Panc1 (cell line): ENCODE results near the gene SH2D3C.

Experiments used
- TF ChIP-seq, protein P1 (sequence below), 2 experiments: IDR thresholded peaks; 2 replicates each; pipeline ENCODE4 v1.6.1; 2011 to 2012; ENCODE audit warnings: low read depth in 2 of 2, control low read depth in 1 of 2, low read length in 1 of 2, mild to moderate bottlenecking in 1 of 2, moderate library complexity in 1 of 2; ENCODE audit not compliant: insufficient read depth in 1 of 2
- TF ChIP-seq, protein P2 (sequence below): fragments of 450-650 bp; IDR thresholded peaks from 2 replicates; pipeline ENCODE4 v1.5.1; 2017; ENCODE audit warnings: mild to moderate bottlenecking

DNA sequence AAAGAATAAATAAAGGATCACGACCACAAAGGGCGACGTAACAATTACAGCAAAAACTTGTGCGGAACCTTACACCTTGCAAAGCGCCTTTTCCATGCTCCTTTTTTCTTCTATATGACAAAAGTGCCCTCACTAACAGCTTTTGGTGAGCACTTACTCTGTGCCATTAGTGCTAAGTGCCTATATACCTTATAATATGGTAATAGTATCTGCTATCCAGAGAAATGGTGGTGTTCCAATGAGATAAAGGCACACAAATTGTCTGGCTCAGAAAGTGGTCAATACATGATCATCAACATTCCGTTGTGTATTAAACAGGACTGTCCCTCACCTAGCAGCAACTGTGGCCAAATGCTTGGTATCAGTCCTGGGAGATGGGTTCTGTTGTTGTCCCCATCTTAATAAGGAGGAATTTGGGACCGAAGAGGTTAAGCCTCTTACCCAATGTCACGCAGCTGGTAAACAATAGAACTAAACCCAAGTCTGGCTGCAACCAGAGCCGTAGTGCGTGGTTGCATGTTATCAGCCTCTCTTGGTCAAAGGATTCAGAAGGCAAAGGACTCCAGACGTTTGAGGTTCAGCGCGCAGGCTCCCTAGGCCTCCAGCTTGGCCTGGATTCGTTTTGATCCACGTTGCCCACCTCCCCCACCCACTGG, 42.8 kb downstream of the SH2D3C start:
- TF ChIP-seq, protein P1, sequence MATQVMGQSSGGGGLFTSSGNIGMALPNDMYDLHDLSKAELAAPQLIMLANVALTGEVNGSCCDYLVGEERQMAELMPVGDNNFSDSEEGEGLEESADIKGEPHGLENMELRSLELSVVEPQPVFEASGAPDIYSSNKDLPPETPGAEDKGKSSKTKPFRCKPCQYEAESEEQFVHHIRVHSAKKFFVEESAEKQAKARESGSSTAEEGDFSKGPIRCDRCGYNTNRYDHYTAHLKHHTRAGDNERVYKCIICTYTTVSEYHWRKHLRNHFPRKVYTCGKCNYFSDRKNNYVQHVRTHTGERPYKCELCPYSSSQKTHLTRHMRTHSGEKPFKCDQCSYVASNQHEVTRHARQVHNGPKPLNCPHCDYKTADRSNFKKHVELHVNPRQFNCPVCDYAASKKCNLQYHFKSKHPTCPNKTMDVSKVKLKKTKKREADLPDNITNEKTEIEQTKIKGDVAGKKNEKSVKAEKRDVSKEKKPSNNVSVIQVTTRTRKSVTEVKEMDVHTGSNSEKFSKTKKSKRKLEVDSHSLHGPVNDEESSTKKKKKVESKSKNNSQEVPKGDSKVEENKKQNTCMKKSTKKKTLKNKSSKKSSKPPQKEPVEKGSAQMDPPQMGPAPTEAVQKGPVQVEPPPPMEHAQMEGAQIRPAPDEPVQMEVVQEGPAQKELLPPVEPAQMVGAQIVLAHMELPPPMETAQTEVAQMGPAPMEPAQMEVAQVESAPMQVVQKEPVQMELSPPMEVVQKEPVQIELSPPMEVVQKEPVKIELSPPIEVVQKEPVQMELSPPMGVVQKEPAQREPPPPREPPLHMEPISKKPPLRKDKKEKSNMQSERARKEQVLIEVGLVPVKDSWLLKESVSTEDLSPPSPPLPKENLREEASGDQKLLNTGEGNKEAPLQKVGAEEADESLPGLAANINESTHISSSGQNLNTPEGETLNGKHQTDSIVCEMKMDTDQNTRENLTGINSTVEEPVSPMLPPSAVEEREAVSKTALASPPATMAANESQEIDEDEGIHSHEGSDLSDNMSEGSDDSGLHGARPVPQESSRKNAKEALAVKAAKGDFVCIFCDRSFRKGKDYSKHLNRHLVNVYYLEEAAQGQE (IDR thresholded peaks at IDR 0.05; ENCODE audit: insufficient read depth in 1 of 2, low read depth in 2 of 2, low read length in 1 of 2) = no peak
- TF ChIP-seq, protein P2, sequence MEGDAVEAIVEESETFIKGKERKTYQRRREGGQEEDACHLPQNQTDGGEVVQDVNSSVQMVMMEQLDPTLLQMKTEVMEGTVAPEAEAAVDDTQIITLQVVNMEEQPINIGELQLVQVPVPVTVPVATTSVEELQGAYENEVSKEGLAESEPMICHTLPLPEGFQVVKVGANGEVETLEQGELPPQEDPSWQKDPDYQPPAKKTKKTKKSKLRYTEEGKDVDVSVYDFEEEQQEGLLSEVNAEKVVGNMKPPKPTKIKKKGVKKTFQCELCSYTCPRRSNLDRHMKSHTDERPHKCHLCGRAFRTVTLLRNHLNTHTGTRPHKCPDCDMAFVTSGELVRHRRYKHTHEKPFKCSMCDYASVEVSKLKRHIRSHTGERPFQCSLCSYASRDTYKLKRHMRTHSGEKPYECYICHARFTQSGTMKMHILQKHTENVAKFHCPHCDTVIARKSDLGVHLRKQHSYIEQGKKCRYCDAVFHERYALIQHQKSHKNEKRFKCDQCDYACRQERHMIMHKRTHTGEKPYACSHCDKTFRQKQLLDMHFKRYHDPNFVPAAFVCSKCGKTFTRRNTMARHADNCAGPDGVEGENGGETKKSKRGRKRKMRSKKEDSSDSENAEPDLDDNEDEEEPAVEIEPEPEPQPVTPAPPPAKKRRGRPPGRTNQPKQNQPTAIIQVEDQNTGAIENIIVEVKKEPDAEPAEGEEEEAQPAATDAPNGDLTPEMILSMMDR = no peak
